Testis (tissue), 3 donors: Measurements from ENCODE around the gene ALX3. TPM values are rescaled to one million over a fixed set of nuclear protein-coding genes. Genes with fewer than 3 reads are reported as not detected.

Experiments
- DNase-seq: peaks from one replicate; pipeline ENCODE4 v3.0.0-alpha.2; 2019
- H3K27ac ChIP-seq, 2 donors: fragments of 200-600 bp; sonication (generic); one replicate each; pipeline ENCODE4 v1.5.1; 2019
- H3K27me3 ChIP-seq: fragments of 200-600 bp; sonication (generic); one replicate; pipeline ENCODE4 v1.5.1; 2019
- H3K36me3 ChIP-seq: fragments of 200-600 bp; sonication (generic); one replicate; pipeline ENCODE4 v1.5.1; 2017; ENCODE audit warnings: low read depth; ENCODE audit errors: missing control alignments
- H3K4me1 ChIP-seq: fragments of 200-600 bp; sonication (generic); one replicate; pipeline ENCODE4 v1.5.1; 2019
- H3K4me3 ChIP-seq, 2 donors: fragments of 200-600 bp; sonication (generic); one replicate each; pipeline ENCODE4 v1.5.1; 2017 to 2019
- H3K9me3 ChIP-seq: fragments of 200-600 bp; sonication (generic); one replicate; pipeline ENCODE4 v1.5.1; 2017
- CTCF ChIP-seq, 3 experiments: fragments of 450-650 bp in 2 of 3; fragments of 200-600 bp in 1 of 3; sonication (generic) in 1 of 3; IDR thresholded peaks; one replicate each; pipeline ENCODE4 v1.5.1; 2016 to 2019; ENCODE audit warnings: antibody characterized with exemption in 3 of 3, mild to moderate bottlenecking in 2 of 3, moderate library complexity in 1 of 3
- POLR2A ChIP-seq: fragments of 450-650 bp; IDR thresholded peaks from one replicate; pipeline ENCODE4 v1.6.1; 2017; ENCODE audit warnings: antibody characterized with exemption, mild to moderate bottlenecking, moderate library complexity
- WGBS, 2 donors: methylation state at CpG; one replicate each; pipeline ENCODE4 v1.1.5; 2018; 5-methylcytosine and 5-hydroxymethylcytosine counted together
- intact Hi-C: fragments of 100-400 bp; cut with DNase I; formaldehyde crosslinking; loops from one replicate; pipeline ENCODE4 v1.15.1; 2023; ENCODE audit warnings: low total_unique reads
- polyA plus RNA-seq: library from polyadenylated mRNA; stranded (reverse); fragments of 350-450 nt; fragmentation: Illumina TruSeq; extraction: RNeasy Lipid Tissue Mini Kit (QIAGEN cat#74804); gene quantifications from one replicate; pipeline ENCODE4 v1.2.3, GENCODE V29; 2014; ENCODE audit warnings: low read depth, low replicate concordance; ENCODE audit not compliant: insufficient read depth
- total RNA-seq, 2 donors: library from RNA; depleted of rRNA; stranded (reverse); fragments of >200 nt; gene quantifications; one replicate each; pipeline ENCODE4 v1.2.3, GENCODE V29; 2016

ALX3 gene
- total and polyA plus RNA-seq, 3 donors from 2014 or later: 0.31 to 0.79 (median 0.49) TPM

- H3K4me3 ChIP-seq: no peak overlapping the region
- H3K27me3 ChIP-seq: no peaks in the 10 kb centered on the region
- no peaks in the 10 kb centered on the region for H3K36me3 ChIP-seq
- H3K27ac ChIP-seq: no peak overlapping the region
- TF ChIP-seq CTCF (IDR thresholded peaks at IDR 0.05) (no peak), POLR2A (no peak)
- H3K9me3 ChIP-seq: no peaks in the 10 kb centered on the region
- no peaks in the 10 kb centered on the region for H3K4me1 ChIP-seq
- DNase-seq: no peak
- 79 to 90% methylated on average over 14 to 18 of the region's 18 CpGs for WGBS, 2 donors
- intact Hi-C loops: no loop called here
These were observed 5.7 kb downstream of the ALX3 start for GRCh38 chr1:110064576-110065337.

- H3K9me3 ChIP-seq: no peaks in the 10 kb centered on the region
- H3K27ac ChIP-seq: no peak overlapping the region
- H3K27me3 ChIP-seq: no peaks in the 10 kb centered on the region
- no peak for DNase-seq
- intact Hi-C loops: no loop called here
- WGBS, 2 donors: 59 to 69% methylated on average over 4 of the region's 4 CpGs
- TF ChIP-seq CTCF (IDR thresholded peaks at IDR 0.05): no peak
- no peak for TF ChIP-seq POLR2A
- no peak overlapping the region for H3K4me3 ChIP-seq
- no peaks in the 10 kb centered on the region for H3K4me1 ChIP-seq
- no peaks in the 10 kb centered on the region for H3K36me3 ChIP-seq
These were observed 6.7 kb downstream of the ALX3 start for GRCh38 chr1:110063781-110064180.

DNA sequence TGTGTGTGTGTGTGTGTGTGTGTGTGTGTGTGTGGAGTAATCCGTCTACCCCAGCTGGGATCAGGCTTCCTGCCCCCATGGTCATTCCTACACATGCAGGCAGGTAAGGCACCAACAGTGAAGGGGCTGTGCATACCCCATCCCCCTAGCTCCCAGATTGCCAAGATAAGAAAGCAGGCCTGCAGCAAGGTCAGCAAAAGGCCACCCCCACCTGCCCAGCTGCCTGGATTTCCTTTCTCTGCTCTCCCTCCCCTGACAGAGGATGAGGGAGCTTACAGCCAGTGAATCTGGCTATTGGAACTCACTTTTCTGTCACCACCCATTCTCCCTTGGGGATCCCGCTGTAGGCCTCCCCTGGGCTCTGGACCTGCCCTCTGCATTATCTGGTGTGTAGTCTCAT, 7.9 kb downstream of the ALX3 start:
- H3K4me3 ChIP-seq: no peak overlapping the region
- H3K9me3 ChIP-seq: no peaks in the 10 kb centered on the region
- no peaks in the 10 kb centered on the region for H3K27me3 ChIP-seq
- peaks cover 4% of the 10 kb centered on the region for H3K4me1 ChIP-seq
- H3K27ac ChIP-seq: no peak overlapping the region
- H3K36me3 ChIP-seq: no peaks in the 10 kb centered on the region
- TF ChIP-seq POLR2A: no peak
- TF ChIP-seq CTCF (IDR thresholded peaks at IDR 0.05): no peak
- 88 to 95% methylated on average over 2 of the region's 2 CpGs for WGBS, 2 donors
- DNase-seq: no peak
- intact Hi-C loops: no loop called here

- Histone ChIP-seq H3K4me1 (peaks cover 7% of the 10 kb centered on the region), H3K4me3 (no peak overlapping the region), H3K27ac (no peak overlapping the region), H3K27me3 (no peaks in the 10 kb centered on the region), H3K9me3 (no peaks in the 10 kb centered on the region), H3K36me3 (no peaks in the 10 kb centered on the region)
- intact Hi-C loops: no loop called here
- DNase-seq: no peak
- no peak for TF ChIP-seq CTCF (IDR thresholded peaks at IDR 0.05)
- TF ChIP-seq POLR2A: no peak
- WGBS, 2 donors: 93 to 100% methylated on average over 7 to 10 of the region's 10 CpGs
These were observed 9.1 kb downstream of the ALX3 start for GRCh38 chr1:110061341-110061740.

DNA sequence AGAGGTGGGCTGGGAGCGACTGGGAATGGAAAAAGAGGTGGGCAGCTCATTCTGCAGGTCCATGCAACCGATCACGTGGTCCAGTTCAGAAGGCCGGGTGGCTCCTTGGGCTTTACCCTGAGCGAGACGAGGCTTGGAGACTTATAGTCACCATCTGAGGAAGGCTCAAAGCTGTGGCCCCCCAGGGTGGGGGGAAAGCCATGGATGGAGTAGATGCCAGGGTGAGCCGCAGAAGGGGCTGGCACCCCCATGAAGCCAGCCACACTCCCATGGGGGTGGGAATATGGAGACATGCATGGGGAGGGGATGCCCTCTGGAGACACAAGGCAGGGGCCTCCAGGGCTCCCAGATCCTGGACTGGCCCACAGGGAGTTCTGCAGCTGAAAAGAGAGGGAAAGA, 9.8 kb downstream of the ALX3 start:
- TF ChIP-seq CTCF (IDR thresholded peaks at IDR 0.05) (no peak), POLR2A (no peak)
- H3K4me3 ChIP-seq: no peak overlapping the region
- no peaks in the 10 kb centered on the region for H3K9me3 ChIP-seq
- no peak overlapping the region for H3K27ac ChIP-seq
- H3K36me3 ChIP-seq: no peaks in the 10 kb centered on the region
- H3K4me1 ChIP-seq: peaks cover 11% of the 10 kb centered on the region
- no peaks in the 10 kb centered on the region for H3K27me3 ChIP-seq
- intact Hi-C loops: no loop called here
- no peak for DNase-seq
- WGBS, 2 donors: 91 to 97% methylated on average over 7 of the region's 7 CpGs
